ENCODE results near the gene FLT3. TPM values are rescaled to one million over a fixed set of nuclear protein-coding genes. Genes with fewer than 3 reads are reported as not detected.
A peak's percentile ranks its signal among the peaks of the same experiment; 100 is the strongest.
"Not testable (repeated sequence)": the region's sequence is repeated elsewhere in the genome, so short reads cannot be mapped to it uniquely, and the experiment has no call there.

Gene FLT3
- total RNA-seq, 1 donor from 2014 or later: 0.11 TPM

DNA sequence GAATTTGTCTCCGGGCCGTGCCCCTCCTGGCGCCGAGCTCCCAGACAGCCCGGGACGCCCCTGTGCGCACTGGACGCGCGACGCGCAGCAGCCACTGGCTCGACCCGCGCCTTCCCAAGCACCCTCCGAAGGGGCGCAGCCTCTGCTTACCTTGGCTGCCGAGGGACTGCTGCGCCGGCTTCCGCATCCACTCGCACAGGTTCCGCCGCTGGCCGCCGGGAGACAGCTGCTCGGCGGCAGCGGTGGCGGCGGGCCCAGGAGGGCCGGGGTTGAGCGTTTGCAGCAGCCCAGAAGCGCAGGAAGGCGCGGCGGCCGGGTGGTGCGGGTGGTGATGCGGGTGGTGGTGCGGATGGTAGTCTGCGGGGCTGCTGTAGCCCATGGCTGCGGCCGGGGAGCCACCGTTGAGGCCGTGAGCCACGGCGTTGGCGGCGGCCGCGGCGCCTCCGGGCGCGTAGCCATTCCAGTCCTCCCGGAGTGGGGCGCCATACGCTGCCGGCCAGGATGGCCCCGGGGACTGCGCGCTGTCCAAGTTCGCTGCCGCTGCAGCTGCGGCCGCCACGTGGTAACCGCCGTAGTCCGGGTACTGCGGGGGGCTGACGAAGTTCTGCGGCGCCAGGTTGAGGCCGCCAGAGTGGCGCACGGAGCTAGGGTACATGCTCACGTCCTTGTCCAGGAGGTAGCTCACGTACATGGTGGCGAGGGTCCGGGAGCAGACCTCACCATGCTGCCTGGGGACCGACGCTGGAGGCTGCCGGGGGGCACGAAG is 131.9 kb downstream of the FLT3 start:
- ATAC-seq (ENCODE audit: poor library complexity) (no peak), DNase-seq (no peak)
- intact Hi-C loops (cut with DNase I): no loop called here

DNA sequence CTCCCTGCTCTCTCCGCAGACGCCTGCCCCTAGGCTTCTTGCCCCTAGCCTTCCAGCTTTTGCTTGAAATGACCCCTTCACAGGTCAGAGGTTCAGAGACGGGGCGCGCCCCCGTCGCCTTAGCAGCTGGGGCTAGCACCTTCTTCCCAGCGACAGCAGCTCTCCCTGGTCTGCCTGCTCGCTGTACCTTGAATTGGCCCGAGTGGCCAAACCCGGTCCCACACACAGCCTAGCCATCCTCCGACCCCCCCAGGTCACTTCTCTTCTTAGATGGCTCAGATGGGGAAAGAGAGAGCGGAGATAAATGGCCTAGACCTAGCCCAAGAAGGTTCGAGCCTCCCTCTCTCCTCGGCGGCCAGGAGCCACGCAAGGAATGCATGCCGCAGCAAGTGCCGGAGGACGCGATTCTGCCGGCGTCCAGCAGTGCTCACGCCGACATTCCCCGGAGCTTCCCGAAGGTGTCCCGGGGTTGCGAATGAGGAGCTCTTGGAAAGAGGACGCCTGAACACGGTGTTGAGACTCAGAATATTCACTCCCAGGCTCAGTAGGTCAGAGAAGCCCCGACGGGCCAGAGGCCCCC is 132.6 kb downstream of the FLT3 start:
- intact Hi-C loops (cut with DNase I): no loop called here
- ATAC-seq (ENCODE audit: poor library complexity) (no peak), DNase-seq (no peak)

DNA sequence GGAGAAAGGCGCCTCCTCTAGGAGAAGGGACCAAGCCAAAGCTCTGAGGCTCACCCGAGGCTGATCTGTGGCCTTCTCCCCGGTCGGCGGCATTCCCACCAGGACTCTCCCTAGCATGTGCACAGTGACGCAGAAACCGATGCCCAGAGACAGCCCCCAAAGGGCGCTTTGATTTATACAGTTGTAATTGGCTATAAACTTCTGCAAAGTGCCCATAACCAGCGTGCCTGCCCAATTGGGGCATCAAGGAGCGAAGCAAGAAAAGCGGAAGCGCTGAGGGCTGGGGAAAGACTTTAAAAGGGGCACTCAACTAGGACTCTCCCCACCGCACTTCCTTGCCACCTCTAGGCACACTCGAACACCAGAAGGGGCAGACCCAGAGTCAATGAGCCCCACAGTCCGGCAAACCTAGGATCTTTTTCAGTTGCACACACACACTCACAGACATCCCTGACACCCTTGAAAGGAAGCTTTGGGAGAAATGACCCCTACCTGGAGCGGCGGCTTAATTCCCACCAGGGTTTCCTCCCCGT is 133.1 kb downstream of the FLT3 start:
- intact Hi-C loops (cut with DNase I): no loop called here
- no peak for DNase-seq
- no peak for ATAC-seq (ENCODE audit: poor library complexity)

DNA sequence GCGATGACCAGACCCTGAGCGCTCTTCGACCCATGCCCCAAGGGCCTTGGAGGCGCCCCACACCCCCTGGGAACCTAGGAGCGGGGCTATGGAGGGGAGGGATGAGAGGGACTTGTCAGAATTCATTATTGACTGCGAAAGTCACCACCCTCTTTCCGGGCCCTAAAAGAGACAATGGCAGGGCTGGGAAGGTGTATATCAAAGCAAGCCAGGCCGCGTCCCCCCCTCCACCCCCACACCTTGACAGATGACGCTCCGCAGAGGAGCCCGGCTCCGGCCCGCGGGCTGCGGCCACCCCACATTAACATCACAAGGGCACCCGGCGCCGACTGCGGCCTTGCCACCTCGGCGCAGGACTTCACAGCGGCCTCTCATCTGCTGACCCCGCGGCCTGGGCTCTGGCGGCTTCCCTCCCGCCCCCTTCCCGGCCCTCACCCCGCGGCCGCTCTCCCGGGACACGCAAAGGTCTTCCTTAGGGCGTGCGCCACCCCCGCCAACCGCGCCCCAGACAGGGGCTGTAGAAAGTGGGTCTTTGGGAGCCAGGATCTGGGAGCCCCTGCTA is 133.7 kb downstream of the FLT3 start:
- ATAC-seq (ENCODE audit: poor library complexity) (no peak), DNase-seq (no peak)
- intact Hi-C loops (cut with DNase I): no loop called here

DNA sequence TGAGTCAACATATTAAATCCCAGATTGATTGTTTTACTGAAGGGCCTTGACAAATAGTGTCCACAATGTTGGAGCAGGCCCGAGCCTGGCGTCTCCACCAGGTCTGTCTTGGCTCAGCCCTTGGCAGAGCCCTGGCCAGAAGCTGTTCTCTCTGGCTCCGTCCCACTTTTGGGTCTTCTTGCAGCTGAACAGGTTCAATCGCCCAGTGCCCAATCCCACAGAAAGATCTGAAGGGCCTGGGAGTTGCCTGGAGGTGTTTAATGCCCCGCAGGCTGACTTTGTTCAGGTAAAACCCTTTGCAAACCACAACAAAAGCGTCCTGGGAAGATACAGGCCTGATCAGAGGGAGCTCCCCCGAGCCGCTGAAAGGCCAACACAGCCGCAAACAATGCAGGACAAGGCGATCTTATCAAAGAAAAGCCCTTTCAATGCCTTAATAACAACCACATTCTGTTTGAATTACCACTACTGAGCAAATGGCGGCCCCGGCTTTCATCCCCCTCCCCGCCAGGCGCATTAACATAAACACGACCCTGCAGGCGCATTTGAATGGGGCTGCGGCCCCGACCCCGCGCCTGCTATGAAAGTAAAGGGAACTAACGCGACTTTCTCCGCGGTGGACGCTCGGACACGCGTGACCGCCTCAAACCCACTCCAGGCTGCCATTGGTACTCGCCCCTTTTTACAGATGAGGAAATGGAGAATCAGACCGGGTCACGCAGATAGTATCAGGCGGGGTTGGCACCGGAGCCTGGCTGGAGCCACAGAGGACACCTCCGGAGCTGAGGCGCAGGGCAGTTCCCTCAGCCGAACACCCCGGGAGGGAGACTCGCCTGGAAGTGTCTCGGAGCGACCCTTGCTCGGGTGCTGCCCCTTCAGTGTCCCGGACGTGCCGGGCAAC is 134.4 kb downstream of the FLT3 start:
- intact Hi-C loops (cut with DNase I): no loop called here
- no peak for DNase-seq
- no peak for ATAC-seq (ENCODE audit: poor library complexity)

DNA sequence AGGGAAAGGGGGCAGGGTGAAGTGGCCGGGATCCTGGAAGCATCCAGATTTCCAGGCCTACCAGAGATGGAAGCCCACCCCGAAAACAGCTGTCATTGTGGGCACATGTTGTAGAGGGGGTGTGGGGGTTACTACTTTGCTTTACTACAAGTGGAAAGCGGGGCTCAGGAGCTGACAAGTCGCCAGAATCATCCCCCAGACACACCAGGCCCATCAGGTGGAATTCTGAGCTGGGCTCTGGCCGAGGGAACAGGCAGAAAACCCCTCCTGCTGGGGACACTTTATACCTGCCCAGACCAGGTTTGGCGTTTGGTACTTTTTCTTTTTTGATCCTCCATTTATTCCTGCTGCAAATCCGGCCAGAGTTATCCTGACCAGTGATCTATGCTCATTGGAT is 135.0 kb downstream of the FLT3 start:
- ATAC-seq (ENCODE audit: poor library complexity) (no peak), DNase-seq (no peak)
- intact Hi-C loops (cut with DNase I): no loop called here

DNA sequence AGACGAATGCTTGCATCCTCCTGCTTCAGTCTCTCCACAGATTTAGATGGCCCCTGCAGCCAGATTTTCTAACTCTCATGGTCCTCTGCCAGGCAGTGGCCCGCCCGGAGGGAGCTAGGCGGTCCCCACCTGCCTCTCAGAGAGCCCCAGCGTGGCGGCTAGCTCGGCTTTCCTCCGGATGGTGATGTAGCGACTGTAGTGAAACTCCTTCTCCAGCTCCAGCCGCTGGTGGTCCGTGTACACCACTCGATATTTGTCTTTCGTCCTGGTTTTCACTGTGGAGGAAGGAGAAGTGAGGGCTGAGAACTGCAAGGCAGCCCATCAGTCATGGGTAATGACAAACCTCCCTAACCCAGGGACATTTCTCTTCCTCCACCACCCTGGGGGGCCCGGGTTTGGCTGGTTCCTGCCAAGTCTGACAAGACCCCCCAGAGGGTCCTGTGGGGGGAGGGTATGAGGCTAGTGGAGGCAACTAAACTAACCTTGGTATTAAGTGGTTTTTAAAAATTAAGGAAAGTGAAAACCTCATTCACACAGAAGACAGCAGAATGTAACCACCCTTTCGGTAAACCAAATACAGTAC is 135.5 kb downstream of the FLT3 start:
- no peak for ATAC-seq (ENCODE audit: poor library complexity)
- DNase-seq: no peak
- intact Hi-C loops (cut with DNase I): no loop called here

DNA sequence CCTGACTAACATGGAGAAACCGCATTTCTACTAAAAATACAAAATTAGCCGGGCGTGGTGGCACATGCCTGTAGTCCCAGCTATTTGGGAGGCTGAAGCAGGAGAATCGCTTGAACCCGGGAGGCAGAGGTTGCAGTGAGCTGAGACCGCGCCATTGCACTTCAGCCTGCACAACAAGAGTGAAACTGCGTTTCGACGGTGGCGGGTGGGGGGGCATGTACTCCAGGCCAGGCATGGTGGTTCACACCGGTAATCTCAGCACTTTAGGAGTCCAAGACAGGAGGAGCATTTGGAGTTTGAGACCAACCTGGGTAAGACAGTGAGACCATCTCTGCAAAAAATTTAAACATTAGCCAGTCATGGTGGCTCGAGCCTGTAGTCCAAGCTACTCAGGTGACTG is 136.2 kb downstream of the FLT3 start:
- ATAC-seq (ENCODE audit: poor library complexity); DNase-seq; intact Hi-C loops (cut with DNase I): not testable (repeated sequence)

DNA sequence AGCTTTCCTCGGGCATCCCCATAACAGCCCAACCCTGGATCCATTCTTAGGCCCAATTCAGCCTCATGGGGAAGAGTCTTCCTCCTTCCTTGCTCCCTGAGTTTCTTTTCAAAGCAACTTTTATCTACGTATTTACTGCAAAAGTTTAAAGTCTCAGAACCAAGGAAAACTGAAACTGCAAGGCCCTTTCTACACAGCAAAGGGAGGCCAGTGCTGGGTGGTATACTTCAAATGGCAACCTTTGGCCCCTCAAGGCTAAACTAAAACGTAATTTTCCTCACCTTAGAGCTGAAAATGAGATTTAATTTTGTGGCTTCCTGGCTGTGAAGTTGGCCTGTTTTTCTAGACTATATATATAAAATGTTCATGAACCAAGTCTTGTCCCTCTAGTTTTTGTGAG is 136.9 kb downstream of the FLT3 start:
- ATAC-seq (ENCODE audit: poor library complexity): no peak
- intact Hi-C loops (cut with DNase I): no loop called here
- DNase-seq: no peak

DNA sequence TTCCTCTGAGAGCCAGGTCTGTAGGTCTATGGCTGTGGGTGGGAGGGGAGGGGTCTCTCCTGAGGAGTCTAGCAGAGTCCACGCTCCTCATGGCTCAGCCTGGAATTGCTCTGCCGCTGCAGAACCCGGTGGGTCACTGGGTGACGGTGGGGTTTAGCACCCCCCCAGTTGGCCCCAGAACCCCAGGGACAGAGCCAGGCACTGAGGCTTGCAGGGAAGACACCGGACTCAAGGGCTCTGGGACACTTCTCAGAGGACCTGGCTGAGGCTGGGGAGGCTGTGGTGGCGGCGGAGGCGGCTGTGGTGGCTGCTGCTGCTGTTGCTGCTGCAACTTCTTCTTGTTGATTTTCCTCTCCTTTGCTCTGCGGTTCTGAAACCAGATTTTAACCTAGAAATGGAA is 137.4 kb downstream of the FLT3 start:
- DNase-seq (no peak), ATAC-seq (ENCODE audit: poor library complexity) (no peak)
- intact Hi-C loops (cut with DNase I): no loop called here

DNA sequence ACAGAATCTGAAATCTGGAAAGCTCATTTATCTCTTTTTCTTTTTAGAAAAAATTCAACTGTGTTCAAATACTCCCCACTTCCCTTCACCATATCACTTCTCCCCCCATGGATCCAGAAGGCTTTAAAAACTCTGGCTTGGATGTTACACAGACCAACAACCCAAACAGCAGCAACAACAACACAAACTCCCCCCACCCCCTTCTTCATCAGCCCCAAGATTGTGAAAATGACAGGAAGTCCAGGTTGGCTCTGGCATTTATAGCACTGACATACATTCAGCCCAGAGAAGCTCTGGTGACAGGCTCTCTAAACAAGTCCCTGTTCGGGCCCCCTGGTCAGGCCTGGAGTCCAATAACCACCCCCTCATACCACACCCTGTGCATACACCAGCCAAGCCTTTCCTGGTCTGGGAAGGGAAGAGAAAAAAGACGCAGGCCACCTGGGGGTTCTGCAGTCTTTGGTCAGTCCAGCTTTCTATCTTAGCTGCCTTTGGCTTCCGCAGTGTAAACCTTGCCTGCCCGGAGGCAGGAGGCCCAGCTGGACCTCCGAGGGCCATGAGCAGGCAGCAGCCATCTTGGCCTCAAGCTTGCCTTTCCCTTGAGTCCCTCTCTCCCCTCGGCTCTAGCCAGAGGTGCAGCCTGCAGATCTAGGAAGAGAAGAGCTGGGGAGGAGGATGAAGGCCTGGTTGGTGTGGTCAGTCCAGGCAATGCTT is 138.1 kb downstream of the FLT3 start:
- ATAC-seq (ENCODE audit: poor library complexity) (no peak), DNase-seq (no peak)
- intact Hi-C loops (cut with DNase I): no loop called here

DNA sequence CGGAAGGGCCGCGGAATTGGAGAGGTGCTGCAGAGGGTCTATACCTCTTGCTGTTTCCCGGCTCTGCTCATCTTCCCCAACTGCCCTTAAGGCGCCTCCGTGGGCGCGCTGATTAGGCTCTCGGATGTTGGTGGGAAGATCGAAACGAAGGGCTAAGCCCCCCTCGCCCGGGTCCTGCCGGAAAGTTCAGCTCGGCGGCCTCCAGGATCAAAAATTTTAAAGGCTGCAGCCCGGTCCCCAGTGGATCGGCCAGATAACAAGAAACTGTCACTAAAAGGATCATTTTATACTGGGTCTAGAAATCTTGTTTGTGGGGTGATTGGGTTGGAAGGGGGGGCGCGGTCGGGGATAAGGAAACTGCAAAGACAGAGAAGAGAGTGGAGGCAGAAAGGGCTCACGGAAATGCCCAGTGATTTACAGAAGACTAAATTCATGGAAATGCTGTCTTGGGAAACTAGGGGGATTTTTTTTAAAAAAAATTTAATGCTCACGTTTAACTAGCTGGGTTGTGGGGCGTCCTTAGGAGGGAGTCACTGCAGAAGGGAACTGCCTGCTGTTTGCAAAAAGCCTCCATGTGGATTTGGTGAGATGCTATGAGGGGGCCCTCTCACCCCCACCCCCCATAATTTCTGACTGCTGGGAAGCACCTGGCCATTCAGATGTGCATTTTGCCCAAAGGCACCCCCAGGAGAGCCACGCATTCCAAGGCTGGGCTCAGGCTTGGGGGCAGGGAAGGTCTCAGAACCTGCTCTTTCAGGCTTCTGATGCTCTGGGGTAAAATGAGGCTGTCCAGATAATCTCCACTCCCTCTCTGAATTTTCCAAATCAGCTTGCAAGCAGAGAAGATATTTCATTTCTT is 138.9 kb downstream of the FLT3 start:
- no peak for DNase-seq
- ATAC-seq (ENCODE audit: poor library complexity): no peak

DNA sequence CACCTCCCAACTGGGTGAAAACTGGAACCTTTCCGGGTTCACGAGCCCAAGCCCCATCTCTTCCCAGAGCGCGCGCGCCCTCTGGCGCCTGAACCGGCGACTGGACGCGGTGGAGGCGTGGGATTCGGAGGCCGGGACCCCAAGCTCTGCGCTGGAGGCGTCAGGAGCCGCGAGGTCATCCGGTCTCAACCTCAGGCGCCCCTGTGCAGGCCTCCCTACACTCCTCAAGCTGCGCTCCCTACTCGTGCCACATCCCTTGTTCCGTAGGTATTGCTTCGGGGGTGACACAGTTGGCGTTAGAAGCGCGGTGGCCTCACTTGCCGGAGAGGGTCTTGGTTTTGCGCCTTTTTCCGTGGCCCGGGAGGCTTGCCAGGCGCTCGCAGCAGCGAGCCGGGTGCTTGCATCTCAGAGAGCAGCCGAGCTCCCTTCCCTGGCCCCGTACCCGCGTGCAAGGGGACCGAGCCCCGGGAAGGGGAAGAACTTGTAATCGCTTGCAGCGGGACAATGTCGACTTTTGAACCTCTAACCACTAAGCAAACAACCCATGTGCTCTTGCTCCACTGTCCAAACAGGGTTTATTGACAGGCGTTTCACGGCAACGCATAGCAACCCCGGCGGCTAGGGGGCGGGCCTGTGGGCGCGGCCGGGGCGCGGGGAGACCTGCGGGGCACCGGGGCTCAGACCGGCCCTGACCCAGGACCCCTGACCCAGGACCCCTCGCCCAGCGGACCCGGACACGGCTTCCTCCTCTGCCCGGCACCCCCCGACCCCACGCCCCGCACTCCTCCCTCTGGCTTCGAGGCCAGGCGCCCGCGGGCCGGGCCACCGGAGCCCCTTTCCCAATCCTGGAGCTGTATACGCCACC is 139.8 kb downstream of the FLT3 start:
- intact Hi-C loops (cut with DNase I): no loop called here
- ATAC-seq (ENCODE audit: poor library complexity) (peak; percentile 81), DNase-seq (peak; percentile 63)

More for the DNA sequence above, 138.9 kb downstream of the FLT3 start:
- intact Hi-C loops (cut with DNase I): no loop called here

DNA sequence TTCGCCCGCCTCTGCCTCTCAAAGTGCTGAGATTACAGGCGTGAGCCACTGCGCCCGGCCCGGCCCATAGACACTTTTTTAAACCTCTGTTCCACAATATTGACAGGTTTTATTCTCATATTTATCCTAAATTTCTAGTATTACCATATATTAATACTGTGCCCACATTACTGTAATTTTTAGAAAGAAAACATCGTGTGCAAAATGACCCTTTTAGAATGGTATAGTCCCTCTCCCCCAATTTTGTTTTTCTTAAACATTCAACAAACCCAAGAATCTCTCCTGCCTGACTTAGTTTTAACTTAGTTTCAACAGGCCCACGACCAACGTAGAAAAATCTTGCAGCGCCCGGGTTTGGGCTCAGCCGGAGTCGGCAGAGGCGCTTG is 140.4 kb downstream of the FLT3 start:
- DNase-seq (no peak), ATAC-seq (ENCODE audit: poor library complexity) (no peak)
- intact Hi-C loops (cut with DNase I): no loop called here

DNA sequence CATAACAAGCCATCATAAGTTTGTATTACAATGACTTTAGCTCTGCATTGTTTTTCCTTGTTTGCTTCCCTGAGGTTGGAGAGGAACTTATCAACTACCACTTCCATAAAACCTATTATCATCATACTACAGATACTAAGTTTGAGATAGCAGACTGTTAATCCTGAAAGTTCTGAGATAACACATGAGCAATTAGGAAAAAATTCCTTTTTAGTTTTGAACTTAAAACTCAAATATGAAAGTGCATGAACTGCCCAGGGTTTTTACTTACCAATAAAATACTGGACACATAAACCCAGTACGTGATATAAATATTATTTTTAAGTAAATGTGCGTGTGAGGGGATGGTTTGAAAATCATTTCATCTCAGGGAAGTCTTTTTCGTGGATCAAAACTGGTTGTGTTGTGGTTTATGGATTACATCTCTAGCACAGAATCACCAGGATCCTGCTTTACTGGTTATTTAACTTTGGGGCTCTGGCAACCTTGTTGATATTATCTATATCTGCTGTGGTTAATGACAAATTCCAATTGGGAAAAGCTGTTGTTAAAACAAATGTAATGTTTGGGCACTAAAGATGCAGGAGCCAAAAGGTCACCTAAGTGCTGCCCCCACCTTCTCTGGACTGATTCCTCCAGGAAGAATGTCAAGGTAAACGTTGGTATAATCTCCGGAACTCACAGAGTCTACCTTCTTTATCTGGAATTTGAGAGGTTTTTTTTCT is 143.6 kb downstream of the FLT3 start:
- intact Hi-C loops (cut with DNase I): no loop called here
- DNase-seq (no peak), ATAC-seq (ENCODE audit: poor library complexity) (no peak)

Measured in Right ventricle myocardium superior (tissue), 1 donor.